HEK293T (cell line): ENCODE results near the gene SLC1A1.

Experiments
- CTCF ChIA-PET: fragments of 350-600 bp; formaldehyde crosslinking; extraction: SDS; loops from one replicate; lab custom pipeline; 2021; ENCODE audit warnings: antibody characterized with exemption, inconsistent platforms; lab: Yijun Ruan, JAX
- POLR2A ChIA-PET: fragments of 350-600 bp; formaldehyde crosslinking; extraction: SDS; loops from one replicate; lab custom pipeline; 2020; ENCODE audit warnings: antibody characterized with exemption, inconsistent platforms; lab: Yijun Ruan, JAX
- DNase-seq: peaks from one replicate; pipeline ENCODE4 v3.0.0; 2012; ENCODE audit warnings: mixed read lengths; ENCODE audit errors: extremely low spot score
- ARNT ChIP-seq: fragments of 450-650 bp; IDR thresholded peaks from 2 replicates; pipeline ENCODE4 v1.6.1; 2017; ENCODE audit warnings: mild to moderate bottlenecking
- BHLHE40 ChIP-seq: fragments of 450-650 bp; IDR thresholded peaks from 2 replicates; pipeline ENCODE4 v1.6.1; 2016; ENCODE audit warnings: mild to moderate bottlenecking, moderate library complexity, borderline replicate concordance
- CTBP1 ChIP-seq: fragments of 450-650 bp; IDR thresholded peaks from 2 replicates; pipeline ENCODE4 v1.6.1; 2016; ENCODE audit warnings: borderline replicate concordance
- ELF4 ChIP-seq: fragments of 450-650 bp; IDR thresholded peaks from 2 replicates; pipeline ENCODE4 v1.6.1; 2017; ENCODE audit warnings: antibody characterized with exemption
- FOXA1 ChIP-seq: fragments of 450-650 bp; IDR thresholded peaks from 2 replicates; pipeline ENCODE4 v1.6.1; 2016; ENCODE audit warnings: mild to moderate bottlenecking
- FOXK2 ChIP-seq: fragments of 450-650 bp; IDR thresholded peaks from 2 replicates; pipeline ENCODE4 v1.6.1; 2016; ENCODE audit warnings: mild to moderate bottlenecking
- FOXM1 ChIP-seq: fragments of 450-650 bp; IDR thresholded peaks from 2 replicates; pipeline ENCODE4 v1.6.1; 2017; ENCODE audit warnings: mild to moderate bottlenecking, borderline replicate concordance
- HDGF ChIP-seq: fragments of 450-650 bp; IDR thresholded peaks from 2 replicates; pipeline ENCODE4 v1.6.1; 2017; ENCODE audit warnings: antibody characterized with exemption, borderline replicate concordance
- L3MBTL2 ChIP-seq: fragments of 450-650 bp; conservative IDR thresholded peaks from 2 replicates; pipeline ENCODE4 v1.6.1; 2016; ENCODE audit warnings: mild to moderate bottlenecking
- LEF1 ChIP-seq: fragments of 450-650 bp; IDR thresholded peaks from 2 replicates; pipeline ENCODE4 v1.6.1; 2017; ENCODE audit warnings: mild to moderate bottlenecking, borderline replicate concordance
- NFRKB ChIP-seq: fragments of 450-650 bp; IDR thresholded peaks from 2 replicates; pipeline ENCODE4 v1.6.1; 2016; ENCODE audit warnings: mild to moderate bottlenecking, moderate library complexity
- PKNOX1 ChIP-seq: fragments of 450-650 bp; IDR thresholded peaks from 2 replicates; pipeline ENCODE4 v1.6.1; 2016
- SP1 ChIP-seq: fragments of 450-650 bp; IDR thresholded peaks from 2 replicates; pipeline ENCODE4 v1.6.1; 2017
- SUZ12 ChIP-seq: fragments of 450-650 bp; IDR thresholded peaks from 2 replicates; pipeline ENCODE4 v1.6.1; 2016; ENCODE audit warnings: mild to moderate bottlenecking
- TARDBP ChIP-seq: fragments of 450-650 bp; IDR thresholded peaks from 2 replicates; pipeline ENCODE4 v1.6.1; 2016
- ZNF384 ChIP-seq: fragments of 450-650 bp; IDR thresholded peaks from 2 replicates; pipeline ENCODE4 v1.6.1; 2016

SLC1A1 gene

DNA sequence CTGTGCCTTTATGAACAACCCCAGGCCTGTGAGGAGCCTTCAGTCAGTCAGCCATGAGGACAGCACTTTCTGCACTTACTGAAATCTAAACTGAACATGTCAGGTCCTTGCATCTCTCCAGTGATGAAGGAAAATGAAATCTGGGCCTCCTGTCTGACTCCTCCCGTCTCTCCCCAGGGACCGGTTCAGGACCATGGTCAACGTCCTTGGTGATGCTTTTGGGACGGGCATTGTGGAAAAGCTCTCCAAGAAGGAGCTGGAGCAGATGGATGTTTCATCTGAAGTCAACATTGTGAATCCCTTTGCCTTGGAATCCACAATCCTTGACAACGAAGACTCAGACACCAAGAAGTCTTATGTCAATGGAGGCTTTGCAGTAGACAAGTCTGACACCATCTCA, 94.9 kb downstream of the SLC1A1 start:
- POLR2A ChIA-PET = no interaction called here
- DNase-seq = no peak
- CTCF ChIA-PET = no interaction called here

DNA sequence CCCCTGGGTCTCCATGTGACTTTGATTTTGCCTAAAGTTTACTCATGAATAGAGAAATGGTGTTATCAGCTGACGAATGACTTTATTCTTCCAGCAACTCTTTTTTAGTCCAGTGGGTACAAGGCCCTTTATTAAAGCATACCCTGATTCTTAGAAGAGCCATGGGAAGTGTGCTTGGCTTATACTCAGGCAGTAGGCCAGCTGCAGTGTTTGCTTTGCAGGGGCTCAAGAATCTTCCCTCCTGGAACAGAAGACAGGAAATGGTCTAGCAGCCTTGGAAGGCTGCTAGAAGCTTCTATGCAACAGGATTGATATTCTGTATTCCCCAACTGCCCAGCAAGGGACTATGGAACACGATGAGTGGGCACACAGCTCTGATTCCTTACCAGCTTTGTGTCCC, 98.5 kb downstream of the SLC1A1 start:
- CTCF ChIA-PET = no interaction called here
- no peak for TF ChIP-seq PKNOX1
- POLR2A ChIA-PET = no interaction called here
- DNase-seq = no peak

More for the DNA sequence above, 94.9 kb downstream of the SLC1A1 start:
- TF ChIP-seq FOXM1 (no peak), BHLHE40 (no peak), SP1 (no peak), CTBP1 (no peak), FOXA1 (no peak), NFRKB (no peak), LEF1 (no peak), L3MBTL2 (no peak)

- POLR2A ChIA-PET = no interaction called here
- CTCF ChIA-PET = no interaction called here
- DNase-seq = no peak
- TF ChIP-seq PKNOX1 (no peak), HDGF (no peak), LEF1 (no peak), ARNT (no peak), ELF4 (no peak), SUZ12 (no peak), NFRKB (no peak), FOXK2 (no peak), TARDBP (no peak), L3MBTL2 (no peak), FOXM1 (no peak), ZNF384 (no peak)
Measured at GRCh38 chr9:4590430-4591122, 100.3 kb downstream of the SLC1A1 start.

- no peak for TF ChIP-seq ZNF384
- TF ChIP-seq TARDBP = no peak
- no peak for TF ChIP-seq NFRKB
- TF ChIP-seq CTBP1 = no peak
- TF ChIP-seq ARNT = no peak
- POLR2A ChIA-PET = no interaction called here
Measured at GRCh38 chr9:4591123-4591500, 100.8 kb downstream of the SLC1A1 start.

GRCh38 chr9:4592295-4592694, 102.0 kb downstream of the SLC1A1 start:
- POLR2A ChIA-PET = no interaction called here
- CTCF ChIA-PET = no interaction called here

More at GRCh38 chr9:4591123-4591500, 100.8 kb downstream of the SLC1A1 start:
- no peak for DNase-seq
- CTCF ChIA-PET = no interaction called here

GRCh38 chr9:4592886-4593285, 102.6 kb downstream of the SLC1A1 start:
- CTCF ChIA-PET = no interaction called here
- no peak for TF ChIP-seq PKNOX1
- TF ChIP-seq LEF1 = no peak
- TF ChIP-seq CTBP1 = no peak
- TF ChIP-seq SP1 = no peak
- no peak for TF ChIP-seq ARNT
- no peak for TF ChIP-seq L3MBTL2
- no peak for TF ChIP-seq FOXA1
- no peak for TF ChIP-seq HDGF
- TF ChIP-seq SUZ12 = no peak
- TF ChIP-seq FOXK2 = no peak
- TF ChIP-seq BHLHE40 = no peak
- no peak for TF ChIP-seq FOXM1
- TF ChIP-seq ZNF384 = no peak
- no peak for TF ChIP-seq TARDBP
- TF ChIP-seq ELF4 = no peak
- TF ChIP-seq NFRKB = no peak
- POLR2A ChIA-PET = no interaction called here

More at GRCh38 chr9:4592295-4592694, 102.0 kb downstream of the SLC1A1 start:
- TF ChIP-seq ELF4 = no peak
- no peak for TF ChIP-seq SUZ12
- no peak for TF ChIP-seq SP1
- TF ChIP-seq FOXA1 = no peak
- TF ChIP-seq ARNT = no peak
- no peak for TF ChIP-seq LEF1
- TF ChIP-seq CTBP1 = no peak
- no peak for TF ChIP-seq ZNF384
- no peak for TF ChIP-seq FOXK2
- TF ChIP-seq BHLHE40 = no peak
- DNase-seq = no peak

GRCh38 chr9:4594545-4594944, 104.3 kb downstream of the SLC1A1 start:
- no peak for DNase-seq
- ChIA-PET POLR2A (no interaction called here), CTCF (no interaction called here)
- TF ChIP-seq ARNT (no peak), L3MBTL2 (no peak), ELF4 (no peak), CTBP1 (no peak), SP1 (no peak), BHLHE40 (no peak), ZNF384 (no peak), TARDBP (no peak), PKNOX1 (no peak)

More at GRCh38 chr9:4592886-4593285, 102.6 kb downstream of the SLC1A1 start:
- no peak for DNase-seq
